GM19099 (cell line): ENCODE measurements around the gene C22orf15.

ENCODE experiments used
- POLR2A ChIP-seq: IDR thresholded peaks from 3 replicates; pipeline ENCODE4 v1.6.1; 2011; ENCODE audit warnings: low read depth; ENCODE audit not compliant: insufficient read length; ENCODE audit errors: extremely low read depth

Gene C22orf15

GRCh38 chr22:23789638-23790037, 26.8 kb downstream of the C22orf15 start:
- no peak for TF ChIP-seq POLR2A

GRCh38 chr22:23790819-23791737, 28.3 kb downstream of the C22orf15 start:
- no peak for TF ChIP-seq POLR2A

- TF ChIP-seq POLR2A: no peak
These were observed 29.2 kb downstream of the C22orf15 start for GRCh38 chr22:23791738-23792645.

GRCh38 chr22:23793326-23793725, 30.5 kb downstream of the C22orf15 start:
- TF ChIP-seq POLR2A: no peak

DNA sequence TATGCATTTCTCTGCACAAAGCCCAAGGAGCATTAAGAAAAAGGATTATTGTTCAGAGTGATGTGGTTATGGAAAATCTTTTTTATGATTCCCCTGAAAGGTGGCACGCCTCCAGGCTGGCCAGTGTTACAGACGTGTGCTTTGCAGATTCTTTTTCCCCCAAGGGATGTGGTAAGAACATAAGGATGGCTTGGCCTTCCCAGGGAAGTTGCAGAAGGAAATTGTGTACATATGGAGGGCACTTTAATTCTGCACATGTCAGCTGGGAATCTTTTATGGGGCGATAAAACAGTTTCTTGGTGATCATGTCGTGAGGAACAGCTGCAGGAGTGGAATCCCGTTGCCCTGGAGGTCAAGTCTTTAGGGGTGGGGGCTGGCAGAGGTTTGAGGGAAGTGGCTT, 33.7 kb downstream of the C22orf15 start:
- no peak for TF ChIP-seq POLR2A

DNA sequence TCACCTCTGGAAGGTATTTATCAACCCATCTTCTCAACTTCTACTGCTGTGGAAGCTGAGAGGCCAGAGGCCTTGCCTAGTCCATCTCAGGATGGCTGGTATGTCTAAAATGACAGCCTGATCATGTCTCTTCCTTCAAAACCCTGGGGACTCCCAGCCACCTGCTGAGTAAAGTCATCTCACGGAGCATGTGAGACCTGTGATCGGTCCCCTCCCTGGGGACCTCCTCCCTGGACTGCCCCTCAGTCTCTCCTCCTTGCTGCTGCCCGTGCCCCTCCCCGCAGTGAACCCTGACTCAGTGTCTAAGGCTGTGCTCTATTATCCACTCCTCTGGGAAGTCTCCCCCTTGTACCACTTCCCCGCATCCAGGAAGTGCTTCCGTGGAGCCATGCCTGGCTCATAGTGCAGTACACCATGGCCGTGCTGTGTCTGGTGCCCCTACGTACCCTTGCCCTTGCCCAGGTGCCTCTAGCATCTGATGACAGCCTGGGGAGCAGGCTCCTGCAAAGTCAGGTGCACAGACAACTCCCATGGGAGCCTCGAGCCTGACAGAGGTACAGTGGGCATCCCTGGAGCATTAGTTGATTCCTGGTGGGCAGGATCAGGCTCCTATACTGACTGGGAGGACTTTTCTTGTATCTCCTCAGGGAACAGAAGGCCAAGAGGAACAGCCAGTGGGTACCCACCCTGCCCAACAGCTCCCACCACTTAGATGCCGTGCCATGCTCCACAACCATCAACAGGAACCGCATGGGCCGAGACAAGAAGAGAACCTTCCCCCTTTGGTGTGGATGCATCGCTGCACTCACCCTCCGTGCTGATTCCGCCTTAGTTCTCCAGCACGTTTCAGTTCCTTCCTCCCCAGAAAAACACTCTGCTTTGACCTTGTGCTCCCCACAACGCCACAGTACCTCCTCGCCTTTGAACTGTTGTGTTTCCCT, 37.8 kb downstream of the C22orf15 start:
- TF ChIP-seq POLR2A: peak; percentile 24

- no peak for TF ChIP-seq POLR2A
These were observed 38.5 kb downstream of the C22orf15 start for GRCh38 chr22:23801238-23801821.

DNA sequence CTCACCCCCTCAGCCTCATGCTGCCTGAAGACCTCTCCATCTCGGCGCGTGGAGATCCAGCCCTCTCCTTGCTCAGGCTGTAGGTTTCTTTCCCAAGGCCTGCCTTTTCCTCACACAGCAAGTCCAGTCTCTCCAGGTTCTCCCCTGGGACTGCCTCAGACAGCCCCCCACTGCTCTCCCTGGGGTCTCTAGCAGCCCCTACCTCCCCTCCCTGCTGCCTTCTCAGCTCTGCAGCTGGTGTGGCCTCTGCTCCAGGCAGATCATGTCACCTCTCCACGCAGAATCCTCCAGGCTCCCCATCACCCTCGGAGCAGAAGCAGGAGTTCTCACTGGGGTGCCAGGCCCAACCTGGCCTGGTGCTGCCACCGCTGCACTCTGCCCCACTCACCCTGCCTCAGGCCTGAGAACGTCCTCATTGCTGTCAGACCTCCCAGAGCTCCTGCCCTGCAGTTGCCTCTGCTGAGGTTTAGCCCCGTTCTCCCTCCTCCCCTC, 39.1 kb downstream of the C22orf15 start:
- TF ChIP-seq POLR2A: no peak

DNA sequence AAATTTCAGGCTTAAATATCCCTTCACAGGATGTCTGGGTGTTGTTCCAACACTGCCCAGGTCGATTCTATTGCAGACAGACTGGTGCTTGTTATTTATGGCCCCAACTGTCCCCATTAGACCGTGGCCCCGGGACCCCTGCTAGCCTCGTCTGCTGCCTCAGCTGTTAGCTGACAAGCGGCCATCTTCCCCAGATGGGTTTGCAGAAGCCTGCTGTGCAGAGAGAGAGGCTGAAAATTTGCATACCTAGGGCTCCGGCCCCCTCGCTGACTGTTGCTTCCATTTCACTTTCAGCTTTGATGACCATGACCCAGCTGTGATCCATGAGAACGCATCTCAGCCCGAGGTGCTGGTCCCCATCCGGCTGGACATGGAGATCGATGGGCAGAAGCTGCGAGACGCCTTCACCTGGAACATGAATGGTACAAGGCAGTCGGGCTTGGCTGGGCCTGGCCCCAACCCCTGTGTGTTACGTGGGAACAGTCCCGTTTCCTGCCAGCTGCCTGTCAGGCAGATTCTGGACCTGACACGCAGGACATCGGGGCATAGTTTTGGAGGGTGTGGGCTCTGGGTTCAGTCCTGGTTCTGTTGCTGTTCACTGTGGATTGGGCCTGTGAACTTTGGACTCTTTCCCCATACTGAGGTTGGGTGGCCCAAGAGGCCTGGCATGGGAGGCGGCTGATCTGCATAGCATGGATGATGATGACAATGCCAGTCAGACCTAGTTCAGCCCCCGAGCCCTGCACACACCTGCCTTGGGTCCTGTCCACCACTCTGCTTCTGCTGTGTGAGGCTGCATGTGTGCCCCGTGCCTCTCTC, 40.4 kb downstream of the C22orf15 start:
- peak; percentile 28 for TF ChIP-seq POLR2A

GRCh38 chr22:23804781-23805291, 42.0 kb downstream of the C22orf15 start:
- no peak for TF ChIP-seq POLR2A

GRCh38 chr22:23806837-23807236, 44.0 kb downstream of the C22orf15 start:
- no peak for TF ChIP-seq POLR2A

DNA sequence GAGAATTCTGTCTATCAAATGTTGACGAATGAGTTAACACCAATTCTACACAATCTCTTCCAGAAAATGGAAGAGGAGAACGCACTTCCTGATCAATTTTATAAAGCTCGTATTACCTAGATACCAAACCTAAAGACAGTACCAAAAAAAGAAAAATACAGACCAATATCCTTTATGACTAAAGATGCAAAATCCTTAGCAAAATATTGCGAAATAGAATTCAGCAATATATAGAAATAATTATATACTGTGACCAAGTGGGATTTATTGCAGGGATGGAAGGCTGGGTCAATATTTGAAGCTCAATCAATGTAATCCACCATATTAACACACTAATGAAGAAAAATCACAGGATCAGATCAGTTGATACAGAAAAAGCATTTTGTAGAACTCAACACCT, 49.6 kb downstream of the C22orf15 start:
- TF ChIP-seq POLR2A: no peak
